Measurements from ENCODE around the gene C17orf75.

Gene C17orf75

GRCh38 chr17:32311028-32311536 is 30.9 kb downstream of the C17orf75 start:
- Mint-ChIP-seq H3K36me3 (ENCODE audit: insufficient read depth) (no peaks in the 10 kb centered on the region), H3K27me3 (peaks cover 0 to 8% of the 10 kb centered on the region in 2 donors), H3K27ac (no peak overlapping the region), H3K9me3 (no peaks in the 10 kb centered on the region), H3K4me1 (ENCODE audit: low read depth in 2 of 2) (peaks cover 0 to 3% of the 10 kb centered on the region in 2 donors), H3K4me3 (no peak overlapping the region)
- ATAC-seq (replicated peaks) (no peak), DNase-seq (no peak)

GRCh38 chr17:32307658-32308057 is 34.3 kb downstream of the C17orf75 start:
- peaks cover 0 to 3% of the 10 kb centered on the region in 2 donors for H3K4me1 Mint-ChIP-seq (ENCODE audit: low read depth in 2 of 2)
- H3K4me3 Mint-ChIP-seq, result no peak overlapping the region
- H3K27me3 Mint-ChIP-seq, result no peaks in the 10 kb centered on the region
- H3K9me3 Mint-ChIP-seq, result no peaks in the 10 kb centered on the region
- no peak for ATAC-seq (replicated peaks)
- H3K27ac Mint-ChIP-seq, result no peak overlapping the region
- no peaks in the 10 kb centered on the region for H3K36me3 Mint-ChIP-seq (ENCODE audit: insufficient read depth)
- DNase-seq, result no peak

GRCh38 chr17:32305049-32305448 is 36.9 kb downstream of the C17orf75 start:
- peaks cover 0 to 3% of the 10 kb centered on the region in 2 donors for H3K4me1 Mint-ChIP-seq (ENCODE audit: low read depth in 2 of 2)
- no peak overlapping the region for H3K4me3 Mint-ChIP-seq
- no peaks in the 10 kb centered on the region for H3K9me3 Mint-ChIP-seq
- H3K27ac Mint-ChIP-seq, result no peak overlapping the region
- no peaks in the 10 kb centered on the region for H3K27me3 Mint-ChIP-seq
- ATAC-seq (replicated peaks) (no peak), DNase-seq (no peak)
- no peaks in the 10 kb centered on the region for H3K36me3 Mint-ChIP-seq (ENCODE audit: insufficient read depth)

GRCh38 chr17:32303781-32304288 is 38.1 kb downstream of the C17orf75 start:
- no peaks in the 10 kb centered on the region for H3K9me3 Mint-ChIP-seq
- peaks cover 0 to 3% of the 10 kb centered on the region in 2 donors for H3K4me1 Mint-ChIP-seq (ENCODE audit: low read depth in 2 of 2)
- DNase-seq, result no peak
- peak overlapping the region in 1 of 2 donors; percentile 0 for H3K27ac Mint-ChIP-seq
- no peak for ATAC-seq (replicated peaks)
- no peaks in the 10 kb centered on the region for H3K27me3 Mint-ChIP-seq
- H3K4me3 Mint-ChIP-seq, result no peak overlapping the region
- H3K36me3 Mint-ChIP-seq (ENCODE audit: insufficient read depth), result no peaks in the 10 kb centered on the region

GRCh38 chr17:32302860-32303649 is 38.9 kb downstream of the C17orf75 start:
- ATAC-seq (replicated peaks), result no peak
- DNase-seq, result no peak
- Mint-ChIP-seq H3K27me3 (no peaks in the 10 kb centered on the region), H3K27ac (peak overlapping the region in 1 of 2 donors; percentile 0), H3K9me3 (no peaks in the 10 kb centered on the region), H3K36me3 (ENCODE audit: insufficient read depth) (no peaks in the 10 kb centered on the region), H3K4me3 (no peak overlapping the region), H3K4me1 (ENCODE audit: low read depth in 2 of 2) (peaks cover 0 to 3% of the 10 kb centered on the region in 2 donors)

- Mint-ChIP-seq H3K36me3 (ENCODE audit: insufficient read depth) (no peaks in the 10 kb centered on the region), H3K4me3 (no peak overlapping the region), H3K4me1 (ENCODE audit: low read depth in 2 of 2) (no peaks in the 10 kb centered on the region), H3K9me3 (no peaks in the 10 kb centered on the region), H3K27me3 (no peaks in the 10 kb centered on the region), H3K27ac (no peak overlapping the region)
- no peak for ATAC-seq (replicated peaks)
- DNase-seq, result no peak
These were observed 39.9 kb downstream of the C17orf75 start for GRCh38 chr17:32302037-32302436.

- Mint-ChIP-seq H3K27me3 (no peaks in the 10 kb centered on the region), H3K9me3 (no peaks in the 10 kb centered on the region), H3K4me1 (ENCODE audit: low read depth in 2 of 2) (no peaks in the 10 kb centered on the region), H3K36me3 (ENCODE audit: insufficient read depth) (no peaks in the 10 kb centered on the region), H3K27ac (no peak overlapping the region), H3K4me3 (no peak overlapping the region)
- ATAC-seq (replicated peaks) (no peak), DNase-seq (no peak)
These were observed 42.3 kb downstream of the C17orf75 start for GRCh38 chr17:32299580-32300164.

- Mint-ChIP-seq H3K36me3 (ENCODE audit: insufficient read depth) (no peaks in the 10 kb centered on the region), H3K4me1 (ENCODE audit: low read depth in 2 of 2) (no peaks in the 10 kb centered on the region), H3K27ac (no peak overlapping the region), H3K27me3 (no peaks in the 10 kb centered on the region), H3K4me3 (no peak overlapping the region), H3K9me3 (no peaks in the 10 kb centered on the region)
- no peak for DNase-seq
- ATAC-seq (replicated peaks), result no peak
These were observed 43.0 kb downstream of the C17orf75 start for GRCh38 chr17:32298721-32299579.

GRCh38 chr17:32298298-32298697 is 43.7 kb downstream of the C17orf75 start:
- H3K27me3 Mint-ChIP-seq, result no peaks in the 10 kb centered on the region

GRCh38 chr17:32297860-32298259 is 44.1 kb downstream of the C17orf75 start:
- no peaks in the 10 kb centered on the region for H3K9me3 Mint-ChIP-seq
- DNase-seq, result no peak
- H3K4me1 Mint-ChIP-seq (ENCODE audit: low read depth in 2 of 2), result no peaks in the 10 kb centered on the region
- H3K27me3 Mint-ChIP-seq, result no peaks in the 10 kb centered on the region
- no peak overlapping the region for H3K4me3 Mint-ChIP-seq
- H3K27ac Mint-ChIP-seq, result no peak overlapping the region
- no peak for ATAC-seq (replicated peaks)
- H3K36me3 Mint-ChIP-seq (ENCODE audit: insufficient read depth), result no peaks in the 10 kb centered on the region

More at GRCh38 chr17:32298298-32298697, 43.7 kb downstream of the C17orf75 start:
- no peak overlapping the region for H3K4me3 Mint-ChIP-seq
- H3K27ac Mint-ChIP-seq, result no peak overlapping the region
- no peaks in the 10 kb centered on the region for H3K9me3 Mint-ChIP-seq
- no peaks in the 10 kb centered on the region for H3K36me3 Mint-ChIP-seq (ENCODE audit: insufficient read depth)
- DNase-seq (no peak), ATAC-seq (replicated peaks) (no peak)
- H3K4me1 Mint-ChIP-seq (ENCODE audit: low read depth in 2 of 2), result no peaks in the 10 kb centered on the region

- Mint-ChIP-seq H3K4me3 (no peak overlapping the region), H3K9me3 (no peaks in the 10 kb centered on the region), H3K27me3 (no peaks in the 10 kb centered on the region), H3K4me1 (ENCODE audit: low read depth in 2 of 2) (no peaks in the 10 kb centered on the region), H3K27ac (no peak overlapping the region), H3K36me3 (ENCODE audit: insufficient read depth) (no peaks in the 10 kb centered on the region)
- no peak for ATAC-seq (replicated peaks)
- no peak for DNase-seq
These were observed 44.5 kb downstream of the C17orf75 start for GRCh38 chr17:32297424-32297823.

GRCh38 chr17:32292094-32292493 is 49.9 kb downstream of the C17orf75 start:
- Mint-ChIP-seq H3K36me3 (ENCODE audit: insufficient read depth) (no peaks in the 10 kb centered on the region), H3K9me3 (no peaks in the 10 kb centered on the region)

GRCh38 chr17:32289471-32290070 is 52.4 kb downstream of the C17orf75 start:
- Mint-ChIP-seq H3K27me3 (peaks cover 0 to 14% of the 10 kb centered on the region in 2 donors), H3K36me3 (ENCODE audit: insufficient read depth) (no peaks in the 10 kb centered on the region), H3K4me1 (ENCODE audit: low read depth in 2 of 2) (no peaks in the 10 kb centered on the region), H3K27ac (no peak overlapping the region), H3K4me3 (no peak overlapping the region), H3K9me3 (no peaks in the 10 kb centered on the region)
- ATAC-seq (replicated peaks) (no peak), DNase-seq (no peak)

More at GRCh38 chr17:32292094-32292493, 49.9 kb downstream of the C17orf75 start:
- DNase-seq, result no peak
- H3K27me3 Mint-ChIP-seq, result peaks cover 0 to 13% of the 10 kb centered on the region in 2 donors
- H3K4me3 Mint-ChIP-seq, result no peak overlapping the region
- no peak for ATAC-seq (replicated peaks)
- H3K4me1 Mint-ChIP-seq (ENCODE audit: low read depth in 2 of 2), result no peaks in the 10 kb centered on the region
- no peak overlapping the region for H3K27ac Mint-ChIP-seq
